ENCODE measurements around the gene ZNF570.

Gene ZNF570

GRCh38 chr19:37468961-37469777, at the start of gene ZNF570:
Gene ZNF570, plus strand, starts transcription at chr19:37469356. Its CDS starts 999 bp downstream, at chr19:37470355.
- DNase-seq (ENCODE audit: low read depth in 2 of 2): peak; percentile 73 to 78

GRCh38 chr19:37452500-37453245, 16.5 kb upstream of the ZNF570 start:
- DNase-seq (ENCODE audit: low read depth in 2 of 2): no peak

- DNase-seq (ENCODE audit: low read depth in 2 of 2): no peak
Measured at GRCh38 chr19:37466277-37466797, 2.8 kb upstream of the ZNF570 start.

GRCh38 chr19:37466798-37467607, 2.2 kb upstream of the ZNF570 start, which contains the start of gene ZNF569:
Gene ZNF569, minus strand, starts transcription at chr19:37467444. Its CDS starts 22,523 bp downstream, at chr19:37444921.
- DNase-seq (ENCODE audit: low read depth in 2 of 2): peak; percentile 66 to 79

- no peak for DNase-seq (ENCODE audit: low read depth in 2 of 2)
Measured at GRCh38 chr19:37467608-37468090, 1.5 kb upstream of the ZNF570 start.

- no peak for DNase-seq (ENCODE audit: low read depth in 2 of 2)
Measured at GRCh38 chr19:37470216-37470615, 1.1 kb downstream of the ZNF570 start.

GRCh38 chr19:37472165-37472564, 3.0 kb downstream of the ZNF570 start:
- no peak for DNase-seq (ENCODE audit: low read depth in 2 of 2)

GRCh38 chr19:37484406-37485168, 15.4 kb downstream of the ZNF570 start:
- DNase-seq (ENCODE audit: low read depth in 2 of 2): no peak

GRCh38 chr19:37492213-37492612, 23.1 kb downstream of the ZNF570 start:
- DNase-seq (ENCODE audit: low read depth in 2 of 2): no peak

GRCh38 chr19:37505958-37506386, 36.8 kb downstream of the ZNF570 start:
- DNase-seq (ENCODE audit: low read depth in 2 of 2): no peak

GRCh38 chr19:37506387-37507166, 37.4 kb downstream of the ZNF570 start, which contains the start of gene ZNF793:
Gene ZNF793, plus strand, starts transcription at chr19:37506939. Its CDS starts 16,501 bp downstream, at chr19:37523440.
- DNase-seq (ENCODE audit: low read depth in 2 of 2): peak; percentile 67 to 70

- no peak for DNase-seq (ENCODE audit: low read depth in 2 of 2)
Measured at GRCh38 chr19:37507167-37507464, 38.0 kb downstream of the ZNF570 start.

- no peak for DNase-seq (ENCODE audit: low read depth in 2 of 2)
Measured at GRCh38 chr19:37511186-37511585, 42.0 kb downstream of the ZNF570 start.

- DNase-seq (ENCODE audit: low read depth in 2 of 2): no peak
Measured at GRCh38 chr19:37511821-37512220, 42.7 kb downstream of the ZNF570 start.

- DNase-seq (ENCODE audit: low read depth in 2 of 2): no peak
Measured at GRCh38 chr19:37513397-37513796, 44.2 kb downstream of the ZNF570 start.

GRCh38 chr19:37519890-37520289, 50.7 kb downstream of the ZNF570 start:
- DNase-seq (ENCODE audit: low read depth in 2 of 2): no peak

- no peak for DNase-seq (ENCODE audit: low read depth in 2 of 2)
Measured at GRCh38 chr19:37537391-37537947, 68.3 kb downstream of the ZNF570 start.

Measured in activated CD4-positive, alpha-beta T cell treated with anti-CD3 and anti-CD28 coated beads for 24 hours (primary cell).